Measurements from ENCODE around the gene MYCN. TPM values are rescaled to one million over a fixed set of nuclear protein-coding genes. Genes with fewer than 3 reads are reported as not detected.
"Not testable (repeated sequence)": the region's sequence is repeated elsewhere in the genome, so short reads cannot be mapped to it uniquely, and the experiment has no call there.

The MYCN gene
- total RNA-seq, 1 experiment from 2014 or later, result 54.4 TPM

GRCh38 chr2:15949551-15949950 lies 9.2 kb downstream of the MYCN start:
- CTCF ChIA-PET, result no interaction called here

GRCh38 chr2:15950088-15950952 lies 10.0 kb downstream of the MYCN start:
- Mint-ChIP-seq H3K9me3 (ENCODE audit: unreplicated experiment) (no peaks in the 10 kb centered on the region), H3K27me3 (ENCODE audit: insufficient read depth, unreplicated experiment) (no peaks in the 10 kb centered on the region), H3K36me3 (ENCODE audit: insufficient read depth, unreplicated experiment) (peaks cover 26% of the 10 kb centered on the region), H3K4me1 (ENCODE audit: low read depth, unreplicated experiment) (peaks cover 15% of the 10 kb centered on the region), H3K4me3 (ENCODE audit: unreplicated experiment) (no peak overlapping the region), H3K27ac (ENCODE audit: unreplicated experiment) (no peak overlapping the region)
- BruUV-seq (replicated peaks), result no TSS peak
- Histone ChIP-seq H3K27me3 (replicated peaks; ENCODE audit: control insufficient read depth, insufficient read depth, low read length) (no peaks in the 10 kb centered on the region), H3K4me3 (ENCODE audit: low read depth, low read length) (no peak overlapping the region), H3K36me3 (ENCODE audit: control insufficient read depth, insufficient read depth, low read length) (peaks cover 4% of the 10 kb centered on the region), H3K4me1 (0 out of 2 replicates have a peak, but pooled peaks cover under 1% of the 10 kb centered on the region), H3K9me3 (no peaks in the 10 kb centered on the region)
- ChIA-PET POLR2A (no interaction called here), CTCF (no interaction called here)
- TF ChIP-seq CTCF (IDR thresholded peaks at IDR 0.05; ENCODE audit: insufficient read depth in 1 of 2, low read depth in 1 of 2, low read length in 1 of 2, severe bottlenecking in 1 of 2, unreplicated experiment in 1 of 2), result no peak
- no peak for DNase-seq
- intact Hi-C loops (cut with micrococcal nuclease; ENCODE audit: unreplicated experiment), result no loop called here

More at GRCh38 chr2:15949551-15949950, 9.2 kb downstream of the MYCN start:
- Mint-ChIP-seq H3K27ac (ENCODE audit: unreplicated experiment) (no peak overlapping the region), H3K9me3 (ENCODE audit: unreplicated experiment) (no peaks in the 10 kb centered on the region), H3K27me3 (ENCODE audit: insufficient read depth, unreplicated experiment) (no peaks in the 10 kb centered on the region), H3K4me1 (ENCODE audit: low read depth, unreplicated experiment) (peaks cover 23% of the 10 kb centered on the region), H3K36me3 (ENCODE audit: insufficient read depth, unreplicated experiment) (peaks cover 33% of the 10 kb centered on the region), H3K4me3 (ENCODE audit: unreplicated experiment) (no peak overlapping the region)
- Histone ChIP-seq H3K4me3 (ENCODE audit: low read depth, low read length) (no peak overlapping the region), H3K27me3 (replicated peaks; ENCODE audit: control insufficient read depth, insufficient read depth, low read length) (no peaks in the 10 kb centered on the region), H3K9me3 (no peaks in the 10 kb centered on the region), H3K4me1 (peaks cover 1% of the 10 kb centered on the region; the same call in 1 of the 2 replicates), H3K36me3 (ENCODE audit: control insufficient read depth, insufficient read depth, low read length) (peaks cover 5% of the 10 kb centered on the region)
- POLR2A ChIA-PET, result no interaction called here
- DNase-seq, result no peak
- TF ChIP-seq CTCF (IDR thresholded peaks at IDR 0.05; ENCODE audit: insufficient read depth in 1 of 2, low read depth in 1 of 2, low read length in 1 of 2, severe bottlenecking in 1 of 2, unreplicated experiment in 1 of 2), result no peak
- BruUV-seq (replicated peaks), result no TSS peak
- intact Hi-C loops (cut with micrococcal nuclease; ENCODE audit: unreplicated experiment), result no loop called here

- H3K27me3 Mint-ChIP-seq (ENCODE audit: insufficient read depth, unreplicated experiment); H3K4me1 ChIP-seq; DNase-seq; H3K9me3 ChIP-seq; H3K27me3 ChIP-seq (replicated peaks; ENCODE audit: control insufficient read depth, insufficient read depth, low read length); intact Hi-C loops (cut with micrococcal nuclease; ENCODE audit: unreplicated experiment); H3K27ac Mint-ChIP-seq (ENCODE audit: unreplicated experiment); POLR2A ChIA-PET; H3K9me3 Mint-ChIP-seq (ENCODE audit: unreplicated experiment); H3K4me3 Mint-ChIP-seq (ENCODE audit: unreplicated experiment); H3K4me3 ChIP-seq (ENCODE audit: low read depth, low read length); CTCF ChIA-PET; H3K36me3 ChIP-seq (ENCODE audit: control insufficient read depth, insufficient read depth, low read length); BruUV-seq (replicated peaks): not testable (repeated sequence)
- peaks cover 14% of the 10 kb centered on the region for H3K36me3 Mint-ChIP-seq (ENCODE audit: insufficient read depth, unreplicated experiment)
- peaks cover 13% of the 10 kb centered on the region for H3K4me1 Mint-ChIP-seq (ENCODE audit: low read depth, unreplicated experiment)
Observed at GRCh38 chr2:15951936-15952335, 11.6 kb downstream of the MYCN start.

All from Caco-2 (cell line).